C1 segment of cervical spinal cord (tissue), 14 donors: Measurements from ENCODE around the gene CPT1C.

ENCODE experiments used
- DNase-seq, 14 donors: peaks; one replicate each; lab custom pipeline; 2025; lab: John Stamatoyannopoulos, UW

Gene CPT1C

DNA sequence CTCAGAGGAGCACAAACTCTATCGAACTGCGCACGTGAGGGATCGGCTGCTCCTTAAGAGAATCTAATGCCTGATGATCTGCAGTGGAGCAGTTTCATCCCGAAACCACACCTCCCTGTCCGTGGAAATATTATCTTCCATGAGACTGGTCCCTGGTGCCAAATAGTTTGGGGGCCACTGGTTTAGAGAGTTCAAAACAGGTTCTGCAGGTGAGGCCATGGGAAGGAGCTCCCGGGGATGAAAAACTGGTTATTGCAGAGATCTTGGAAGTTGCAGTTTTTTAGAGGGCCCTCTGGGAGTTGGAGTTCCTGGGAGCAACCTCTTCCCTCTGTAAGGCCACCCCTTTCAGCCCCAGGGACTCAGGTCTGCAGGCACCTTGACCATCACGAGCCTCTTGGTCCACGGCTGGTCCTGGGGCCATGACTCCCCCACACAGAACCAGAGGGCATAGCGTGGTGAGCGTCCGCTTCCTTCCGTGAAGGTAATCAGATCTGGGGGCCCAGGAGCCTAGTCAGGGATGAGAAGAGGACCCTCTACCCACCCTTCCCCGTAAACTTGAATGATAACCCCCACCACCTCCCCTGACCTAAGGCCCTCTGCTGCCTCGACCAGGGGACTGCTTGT lies 30.5 kb upstream of the CPT1C start:
- no peak for DNase-seq

DNA sequence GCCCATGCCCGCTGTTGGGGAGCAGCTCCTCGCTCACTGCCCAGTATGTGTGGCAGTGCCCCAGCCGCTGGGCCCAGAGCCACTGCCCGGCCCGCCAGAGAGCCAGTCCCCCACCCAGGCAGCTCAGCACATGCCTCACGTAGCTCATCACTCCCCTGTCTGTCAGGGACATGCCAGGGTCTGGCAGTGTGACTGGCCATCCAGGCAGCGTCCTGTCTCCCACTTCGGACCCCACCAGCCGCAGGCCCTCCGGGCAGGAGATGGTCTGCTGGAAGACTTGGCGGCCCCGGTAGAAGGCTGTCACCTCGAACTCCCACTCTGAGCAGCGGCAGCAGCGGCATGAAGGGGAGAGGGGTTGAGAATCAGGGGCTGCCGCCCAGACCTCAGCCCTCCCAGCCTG lies 28.9 kb upstream of the CPT1C start:
- no peak for DNase-seq

DNA sequence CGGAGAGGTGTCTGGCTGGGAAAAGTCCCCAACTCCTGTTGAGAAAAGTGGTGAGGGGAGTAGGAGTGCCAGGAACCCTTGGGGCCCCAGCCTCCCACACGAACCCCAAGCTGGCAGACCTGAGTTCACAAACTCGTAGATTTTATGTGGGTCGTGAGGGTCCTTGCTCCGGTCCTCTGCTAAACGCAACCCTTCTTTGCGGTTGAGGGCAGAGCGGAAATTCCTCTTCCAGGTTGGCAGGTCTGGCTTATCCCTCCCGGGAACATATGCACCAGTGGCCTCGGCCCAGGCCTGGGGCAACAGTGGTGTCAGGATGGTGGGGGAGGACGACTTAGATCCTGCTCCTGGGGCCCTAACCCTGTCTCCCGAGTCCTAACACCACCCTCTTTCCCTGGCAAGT lies 27.7 kb upstream of the CPT1C start:
- no peak for DNase-seq

DNA sequence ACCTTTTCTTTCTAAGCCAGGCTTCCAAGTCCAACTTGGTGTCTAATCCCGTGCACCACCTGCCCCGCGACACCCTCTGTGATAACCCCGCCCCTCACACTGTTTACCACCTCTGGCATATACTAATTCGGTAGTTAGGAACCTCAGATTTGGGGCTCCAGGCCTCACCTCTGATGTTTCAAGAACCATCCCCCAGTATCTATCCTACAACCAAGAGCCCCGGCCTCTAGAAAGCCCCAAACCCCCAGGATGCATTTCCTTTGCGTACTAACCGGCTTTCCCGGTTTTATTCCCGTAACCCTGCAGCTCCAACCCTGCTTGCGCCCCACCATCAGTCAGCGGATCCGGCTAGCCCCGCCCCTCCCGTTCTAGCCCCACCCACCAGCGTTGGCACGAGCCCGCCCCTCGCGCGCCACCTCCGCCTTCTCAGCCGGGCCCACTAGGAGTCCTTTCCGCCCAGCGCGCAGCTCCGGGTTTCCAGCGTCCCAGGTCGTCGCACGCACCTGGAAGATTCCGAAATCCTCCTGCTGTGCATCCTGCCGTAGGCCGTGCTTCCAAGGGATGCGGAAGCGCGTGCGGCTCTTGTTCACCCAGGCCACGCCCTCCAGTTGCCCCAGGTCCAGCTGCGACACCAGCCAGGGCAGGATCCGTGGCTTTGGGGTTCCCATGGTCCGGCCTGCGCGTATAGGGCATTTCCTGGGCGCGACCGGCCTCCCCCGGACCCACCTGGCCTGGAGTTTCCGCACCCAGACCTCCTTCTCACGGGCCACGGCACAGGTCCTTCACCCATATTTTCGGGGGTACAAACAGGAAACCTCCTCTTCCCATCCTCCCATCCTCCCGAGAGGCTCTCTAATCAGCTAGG lies 26.5 kb upstream of the CPT1C start:
- DNase-seq = peak; percentile 23 to 86 (median 78)

DNA sequence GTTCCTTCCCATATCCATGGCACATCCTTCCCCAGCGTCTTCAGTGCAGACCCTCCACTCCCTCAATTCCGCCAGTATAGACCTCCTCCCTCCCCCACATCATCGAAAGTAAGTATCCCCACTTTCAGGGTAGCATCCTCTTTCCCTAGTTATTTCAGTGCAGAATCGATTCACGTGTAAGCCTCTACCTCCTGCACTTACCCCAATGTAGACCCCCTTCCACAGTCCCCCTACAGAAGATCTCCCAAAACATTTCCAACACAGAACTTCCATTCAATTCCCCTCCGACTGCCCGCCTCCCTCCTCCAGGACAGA lies 25.9 kb upstream of the CPT1C start:
- DNase-seq = peak in 1 of 14 donors; percentile 26

DNA sequence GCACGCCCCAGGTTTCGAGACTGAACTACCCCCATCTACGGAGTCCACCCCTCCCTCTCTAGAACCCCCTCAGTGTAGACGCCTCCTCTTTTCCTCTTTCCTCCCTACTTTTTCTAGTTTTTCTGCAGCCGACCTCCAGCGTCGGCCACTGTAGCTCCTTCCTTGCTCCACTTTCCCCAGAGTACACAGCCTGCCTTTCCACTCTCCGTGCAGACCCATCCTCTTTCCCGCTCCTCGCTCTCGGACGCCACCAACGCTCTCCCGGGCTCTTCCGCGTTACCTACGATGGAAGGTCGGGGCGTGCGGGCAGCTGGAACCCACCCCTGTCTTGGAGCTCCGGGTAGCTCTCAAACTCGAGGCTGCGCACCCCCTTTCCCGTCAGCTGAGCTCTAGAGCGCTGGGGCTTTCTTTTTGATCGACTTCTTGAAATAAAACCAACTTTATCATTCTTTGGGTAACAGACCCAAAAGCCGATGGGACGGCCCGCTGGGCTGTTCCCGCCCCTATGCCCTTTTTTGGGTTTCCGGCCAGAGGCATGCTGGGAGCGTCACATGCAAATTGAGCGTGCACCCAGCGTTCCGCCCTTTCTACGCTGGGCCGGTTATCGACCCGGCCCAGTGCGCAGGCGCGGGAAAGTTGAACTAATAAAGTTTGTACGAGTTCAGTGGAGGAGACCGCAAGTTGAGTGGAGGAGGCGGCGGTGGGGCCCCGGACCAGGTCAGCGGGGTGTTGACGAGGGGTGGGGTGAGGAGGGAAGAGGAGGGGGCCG lies 25.4 kb upstream of the CPT1C start, which contains the start of the genes BCL2L12 and IRF3:
TSS of gene BCL2L12 (plus strand) at position 583 of the 769 bp plus-strand sequence. CDS start 760 bp downstream, outside the sequence.
TSS of gene IRF3 (minus strand) at position 507 of the 769 bp plus-strand sequence. CDS start 1,019 bp downstream, outside the sequence.
- DNase-seq = peak; percentile 47 to 96 (median 90)

DNA sequence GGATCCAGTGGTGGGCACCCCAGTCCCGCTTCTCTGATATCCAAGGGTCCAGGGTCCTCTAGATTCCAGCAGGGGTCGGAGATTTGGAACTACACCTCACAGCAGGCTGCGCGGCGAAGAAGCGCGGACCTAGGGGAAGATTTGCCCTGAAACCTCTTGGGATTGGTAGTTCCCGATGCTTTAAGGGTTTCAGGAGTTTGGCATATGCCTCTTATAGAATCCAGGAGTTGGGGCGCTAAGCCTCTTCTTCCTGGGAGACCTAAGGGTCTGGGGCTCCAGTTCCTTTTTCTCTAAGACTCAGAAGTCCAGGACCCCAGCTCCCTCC lies 24.8 kb upstream of the CPT1C start:
- DNase-seq = no peak

DNA sequence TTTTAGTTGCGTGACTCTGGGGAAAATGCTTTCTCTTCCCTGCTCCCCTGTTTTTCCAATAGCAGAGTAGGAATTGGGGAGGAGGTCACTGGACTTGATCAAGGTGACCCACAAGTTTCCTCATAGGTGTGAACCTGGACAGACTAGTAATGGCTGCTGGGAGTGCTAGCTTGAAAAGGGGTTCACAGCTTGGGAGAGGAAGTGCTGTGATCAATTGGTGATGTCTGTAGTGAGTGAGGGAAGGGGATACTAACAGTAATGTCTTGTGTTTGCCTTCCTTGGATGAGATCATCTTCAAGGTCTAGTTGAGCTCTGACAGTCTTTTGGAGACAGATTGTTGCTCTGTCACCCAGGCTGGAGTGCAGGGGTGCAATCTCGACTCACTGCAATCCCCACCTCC lies 23.4 kb upstream of the CPT1C start:
- no peak for DNase-seq

DNA sequence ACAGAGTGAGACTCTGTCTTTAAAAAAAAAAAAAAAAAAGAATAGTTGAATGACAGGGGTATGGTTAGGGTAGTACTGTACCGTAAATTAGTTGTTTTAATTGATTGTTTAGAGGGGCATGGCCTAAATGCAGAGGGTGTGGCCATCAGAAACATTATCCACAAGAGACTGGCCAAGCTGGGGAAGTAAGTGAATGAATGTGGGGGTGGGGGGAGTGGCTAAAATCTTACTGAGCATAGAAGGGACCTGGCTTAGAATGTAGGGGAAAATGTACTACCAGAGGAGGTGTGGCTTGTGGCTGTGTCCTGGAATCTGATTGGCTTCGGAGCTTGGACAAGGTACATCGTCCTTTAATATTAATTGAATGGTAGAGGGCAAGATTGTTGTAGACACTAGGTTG lies 21.4 kb upstream of the CPT1C start:
- no peak for DNase-seq

DNA sequence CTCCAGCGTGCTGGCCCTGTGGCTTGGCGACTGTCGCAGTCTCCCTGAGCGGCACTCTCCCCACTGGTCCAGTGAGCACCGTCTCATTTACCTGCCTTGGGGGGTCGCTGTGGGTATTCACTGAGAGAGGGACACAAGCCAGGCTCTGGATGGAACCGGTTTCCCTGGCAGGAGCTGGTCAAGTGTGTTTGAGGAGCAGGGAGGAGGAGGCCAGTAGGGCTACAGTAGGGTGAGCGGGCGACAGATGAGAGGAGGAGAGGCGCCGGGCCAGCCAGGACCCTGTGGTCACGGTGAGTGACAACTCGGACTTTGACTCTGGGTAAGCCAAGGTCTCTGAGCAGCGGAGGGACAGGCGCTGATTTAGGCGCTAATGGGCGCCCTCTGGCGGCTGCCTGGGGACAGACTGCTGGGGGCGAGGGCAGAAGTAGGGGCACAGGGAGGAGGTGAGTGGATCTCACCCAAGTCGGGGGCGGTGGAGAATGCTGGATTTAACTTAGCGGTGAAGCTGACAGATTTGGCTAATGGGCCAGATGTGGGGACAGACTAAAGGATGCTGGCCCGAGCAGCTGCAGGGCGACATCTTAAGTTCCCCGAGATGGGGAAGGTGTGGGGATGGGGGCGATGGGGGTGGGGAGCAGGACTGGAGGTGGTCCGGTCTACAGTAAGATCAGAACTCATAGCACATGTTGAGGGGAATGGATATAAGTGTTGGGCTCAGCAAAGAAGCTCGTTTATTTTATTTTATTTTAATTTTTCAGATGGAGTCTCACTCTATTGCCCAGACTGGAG lies 18.6 kb upstream of the CPT1C start:
- peak in 13 of 14 donors; percentile 22 to 71 (median 53) for DNase-seq

DNA sequence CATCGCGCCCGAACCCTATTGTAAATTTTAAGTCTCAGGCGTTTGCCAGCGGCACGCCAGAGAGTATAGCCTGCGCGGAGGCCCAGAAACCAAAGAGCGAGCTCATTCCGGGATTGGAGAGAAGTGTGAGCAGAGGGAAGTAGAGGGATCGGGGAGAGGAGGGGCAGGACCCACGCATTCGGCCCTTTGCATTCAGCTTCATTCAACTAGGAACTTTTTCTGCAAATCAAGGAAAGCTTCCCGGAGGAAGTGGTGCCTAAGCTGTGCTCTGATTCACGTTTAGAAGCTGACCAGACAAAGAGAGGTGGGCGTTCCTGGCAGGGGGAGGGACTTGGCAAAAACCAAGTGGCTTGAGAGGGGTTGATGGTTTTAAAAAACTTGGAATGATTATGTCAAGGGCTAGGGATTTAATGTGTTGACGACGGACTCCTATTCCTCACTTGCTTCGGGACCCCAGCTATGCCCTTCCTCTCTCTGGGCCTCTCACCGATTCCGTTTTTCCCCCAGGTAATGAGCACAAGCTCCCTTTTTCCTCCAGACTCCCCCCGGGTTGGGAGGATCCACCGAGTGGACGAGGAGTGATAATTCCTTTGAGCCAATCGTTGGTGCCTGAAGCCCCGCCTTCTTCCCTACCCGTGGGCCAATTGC lies 14.7 kb upstream of the CPT1C start:
- DNase-seq = peak in 4 of 14 donors; percentile 62 to 93 (median 90)

DNA sequence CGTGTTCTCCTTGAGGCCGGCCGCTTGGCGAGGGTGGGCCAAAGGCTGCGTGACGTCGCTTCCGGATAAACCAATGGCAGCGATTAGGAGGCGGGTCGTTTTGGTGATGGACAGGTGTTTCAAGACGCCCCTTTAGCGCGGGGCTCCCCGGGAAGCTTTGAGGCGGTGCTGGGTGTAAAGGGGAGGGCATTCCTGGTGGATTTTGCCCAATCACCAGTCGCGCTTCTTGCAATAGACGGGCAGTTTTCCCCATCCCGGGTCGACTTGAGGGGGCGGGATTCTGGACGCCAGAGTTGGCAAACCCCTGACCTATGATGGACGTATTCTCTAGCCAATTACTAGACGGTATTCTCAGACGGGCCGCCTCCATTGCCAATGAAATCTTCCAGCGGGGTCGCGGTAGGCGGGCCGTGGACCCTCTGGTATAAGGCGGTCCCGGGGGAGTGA lies 14.1 kb upstream of the CPT1C start:
- peak; percentile 94 to 100 (median 100) for DNase-seq

DNA sequence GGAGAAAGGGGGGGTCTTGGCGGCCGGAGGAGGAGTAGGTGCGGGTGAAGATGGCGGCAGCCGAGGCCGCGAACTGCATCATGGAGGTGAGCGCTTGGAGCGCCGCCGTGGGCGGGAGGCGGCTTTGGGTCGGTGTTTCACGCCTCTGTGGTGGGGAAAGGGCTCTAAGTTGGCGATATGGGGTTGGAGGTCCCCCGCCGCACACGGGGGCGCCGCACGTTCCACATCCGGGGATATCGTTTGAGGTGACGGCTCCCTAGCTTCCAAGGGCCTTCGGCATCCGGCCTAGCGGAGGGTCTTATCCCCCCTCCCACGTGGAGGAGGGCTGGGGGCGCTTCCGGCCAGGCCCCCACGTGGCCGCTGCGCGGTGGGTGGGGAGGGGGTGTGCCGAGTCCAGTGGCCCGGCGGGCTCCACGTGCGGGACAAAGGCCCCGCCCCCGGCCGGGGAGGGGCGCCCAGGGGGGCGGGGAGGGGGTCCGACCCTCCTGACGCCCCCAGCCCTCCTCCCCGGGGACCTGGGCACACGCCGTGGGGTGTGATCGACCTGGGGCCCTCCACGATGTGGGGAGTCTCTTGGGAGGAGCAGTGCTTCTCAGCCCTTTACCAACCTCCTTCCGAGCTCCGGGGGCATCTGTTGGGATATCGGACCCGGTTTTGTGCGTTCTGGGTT lies 13.6 kb upstream of the CPT1C start, which contains the start of gene PRMT1:
TSS of gene PRMT1 (plus strand) at position 41 of the 670 bp plus-strand sequence. CDS start at position 51, 10 bp downstream.
- peak in 5 of 14 donors; percentile 29 to 74 (median 68) for DNase-seq

DNA sequence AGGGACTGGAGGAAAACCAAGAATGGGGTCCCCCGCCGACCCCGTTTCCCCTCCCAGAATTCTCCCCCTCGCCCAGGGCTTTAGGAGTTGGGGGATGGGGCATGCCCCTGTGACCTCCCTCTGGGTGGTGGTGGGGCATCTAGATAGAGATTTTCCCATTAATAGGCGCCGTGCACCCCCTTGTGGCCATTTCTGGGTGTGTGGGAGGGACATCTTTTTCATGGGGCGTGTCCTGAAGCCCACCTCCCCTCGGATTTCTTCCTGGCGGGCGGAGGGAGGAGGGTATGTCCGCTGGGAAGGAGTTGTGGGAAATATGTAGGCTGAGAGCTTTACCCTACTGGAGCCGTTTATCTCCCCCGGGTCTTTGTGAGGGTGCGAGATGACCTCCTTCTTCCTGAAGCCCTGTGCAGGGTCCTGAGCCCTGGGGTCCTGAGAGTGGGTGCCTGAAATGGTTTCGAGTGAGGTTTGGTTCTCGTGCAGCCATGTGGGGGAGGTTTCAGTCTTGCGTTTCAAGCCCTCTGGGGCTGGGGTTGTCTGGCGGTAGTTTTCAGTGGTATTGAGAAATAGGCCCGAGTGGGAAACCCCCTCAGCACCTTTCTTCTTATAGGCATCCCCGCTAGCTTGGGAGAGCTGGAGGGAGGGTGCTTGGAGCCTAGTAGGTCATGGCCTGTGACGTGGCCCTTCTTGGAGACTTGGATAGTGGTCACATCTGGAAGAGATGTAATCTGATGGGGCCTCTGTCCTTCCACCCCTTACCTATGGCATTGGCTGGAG lies 12.8 kb upstream of the CPT1C start:
- peak in 10 of 14 donors; percentile 19 to 63 (median 38) for DNase-seq

DNA sequence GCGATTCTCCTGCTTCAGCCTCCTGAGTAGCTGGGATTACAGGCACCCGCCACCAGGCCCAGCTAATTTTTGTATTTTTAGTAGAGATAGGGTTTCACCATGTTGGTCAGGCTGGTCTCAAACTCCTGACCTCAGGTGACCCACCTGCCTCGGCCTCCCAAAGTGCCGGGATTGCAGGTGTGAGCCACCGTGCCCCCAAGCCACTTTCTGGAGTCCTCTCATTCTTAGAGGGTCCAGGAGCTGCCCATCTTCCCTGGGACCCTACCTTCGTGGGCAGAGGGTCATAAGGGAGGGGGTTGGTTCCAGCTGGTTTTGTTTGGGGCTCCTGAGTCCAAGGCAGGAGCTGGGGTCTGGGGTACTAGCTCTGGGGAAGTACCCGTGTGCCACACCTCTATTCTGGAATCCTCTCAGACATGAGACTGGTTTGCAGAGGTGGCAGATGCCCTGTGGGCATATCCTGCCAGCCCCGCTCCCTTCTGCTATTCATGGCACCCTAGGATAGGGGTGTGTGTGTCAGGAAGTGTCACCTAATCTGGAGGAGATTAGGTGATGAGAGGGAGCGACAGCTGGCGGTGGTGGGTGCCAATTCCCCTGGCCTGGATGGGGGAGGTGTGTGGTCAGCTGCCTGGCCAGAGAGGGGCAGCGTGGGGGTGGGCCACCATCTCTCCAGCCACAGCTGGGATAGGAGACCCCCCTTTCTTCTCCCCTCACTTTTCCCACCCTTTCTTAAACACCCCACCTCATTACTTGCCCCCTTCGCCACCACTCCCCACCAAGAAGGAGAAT lies 11.7 kb upstream of the CPT1C start:
- DNase-seq = no peak

DNA sequence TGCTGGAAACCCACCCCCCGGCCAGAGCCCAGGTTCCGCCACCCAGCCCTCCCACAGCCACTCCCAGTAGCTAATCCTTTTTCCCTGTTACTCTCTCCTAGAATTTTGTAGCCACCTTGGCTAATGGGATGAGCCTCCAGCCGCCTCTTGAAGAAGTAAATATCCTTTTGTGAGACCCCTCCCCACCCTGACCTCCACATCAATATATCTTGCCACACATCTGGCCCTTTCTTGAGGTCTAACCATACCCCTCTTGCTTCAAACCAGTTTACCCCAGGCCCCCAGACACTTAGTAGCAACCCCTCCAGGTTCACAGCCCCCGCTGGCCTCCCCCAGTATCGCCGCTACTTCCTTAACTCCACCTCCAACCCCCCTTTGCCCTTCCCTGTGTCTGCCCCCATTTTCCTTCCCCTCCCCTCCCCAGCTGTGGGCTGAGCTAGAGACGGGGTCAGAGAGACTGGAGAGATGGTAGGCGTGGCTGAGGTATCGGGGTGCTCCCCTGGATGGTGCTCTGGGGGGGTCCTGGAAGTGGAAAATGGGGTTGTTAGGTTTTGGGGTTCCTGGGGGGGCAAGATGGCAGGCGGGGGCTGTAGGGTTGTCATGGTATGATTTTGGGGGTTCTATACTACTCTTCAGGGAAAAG lies 11.0 kb upstream of the CPT1C start:
- no peak for DNase-seq

DNA sequence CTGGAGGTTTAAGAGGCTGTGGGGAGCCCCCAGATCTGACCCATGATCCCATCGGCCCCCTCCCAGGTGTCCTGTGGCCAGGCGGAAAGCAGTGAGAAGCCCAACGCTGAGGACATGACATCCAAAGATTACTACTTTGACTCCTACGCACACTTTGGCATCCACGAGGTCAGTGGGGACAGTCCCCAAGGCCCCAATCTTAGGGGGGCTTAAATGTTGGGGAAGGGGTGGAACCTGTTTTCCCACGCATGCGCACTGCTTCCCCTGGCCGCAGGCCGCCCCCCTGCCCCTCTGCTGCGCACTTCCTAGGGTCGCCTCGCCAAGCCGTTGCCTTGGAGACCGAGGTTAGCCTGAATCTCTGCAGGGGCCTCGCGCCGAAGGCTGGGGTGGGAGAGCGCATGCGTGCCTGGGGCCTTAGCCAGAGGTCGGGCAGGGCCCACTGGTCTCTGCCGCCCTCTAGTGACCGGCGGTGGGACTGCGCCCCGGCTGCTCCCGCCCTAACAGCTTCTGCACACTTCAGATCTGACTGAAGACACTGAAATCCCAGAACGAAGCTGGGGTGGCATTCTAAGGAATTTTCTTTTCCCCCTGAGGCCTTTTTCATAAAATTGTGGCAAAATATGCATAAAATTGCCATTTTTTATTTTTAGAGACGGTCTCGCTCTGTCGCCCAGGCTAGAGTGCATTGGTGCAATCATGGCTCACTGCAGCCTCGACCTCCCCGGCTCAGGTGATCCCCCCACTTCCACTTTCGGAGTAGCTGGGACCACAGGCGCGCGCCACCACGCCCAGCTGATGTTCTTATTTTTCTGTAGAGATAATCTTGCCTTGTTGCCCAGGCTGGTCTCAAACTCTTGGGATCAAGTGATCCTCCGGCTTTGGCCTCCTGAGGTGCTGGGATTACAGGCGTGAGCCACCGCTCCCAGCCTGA lies 10.2 kb upstream of the CPT1C start:
- peak in 13 of 14 donors; percentile 27 to 88 (median 76) for DNase-seq
